H9 (cell line): Measurements from ENCODE around the gene NPB. TPM values are rescaled to one million over a fixed set of nuclear protein-coding genes. Genes with fewer than 3 reads are reported as not detected.

ENCODE experiments used
- DNase-seq: peaks from one replicate; pipeline ENCODE4 v3.0.0-alpha.2; 2017
- H2AFZ ChIP-seq: one replicate; pipeline ENCODE4 v1.6.1; 2013; ENCODE audit warnings: mild to moderate bottlenecking, low read length, control low read depth, moderate library complexity
- H2AK5ac ChIP-seq: 2 replicates; pipeline ENCODE4 v1.6.1; 2013; ENCODE audit warnings: low read length, control low read depth, mixed read lengths; ENCODE audit not compliant: insufficient read length
- H2BK120ac ChIP-seq: one replicate; pipeline ENCODE4 v1.6.1; 2013; ENCODE audit warnings: low read depth, mild to moderate bottlenecking, low read length, control low read depth, inconsistent platforms; ENCODE audit not compliant: poor library complexity, severe bottlenecking
- H2BK12ac ChIP-seq: 2 replicates; pipeline ENCODE4 v1.6.1; 2013; ENCODE audit warnings: low read length, control low read depth, mixed read lengths, low read depth; ENCODE audit not compliant: insufficient read length
- H2BK15ac ChIP-seq: 2 replicates; pipeline ENCODE4 v1.6.1; 2013; ENCODE audit warnings: low read depth, low read length, control low read depth
- H2BK20ac ChIP-seq: one replicate; pipeline ENCODE4 v1.6.1; 2013; ENCODE audit warnings: low read depth, mild to moderate bottlenecking, low read length, control low read depth, inconsistent platforms; ENCODE audit not compliant: poor library complexity, severe bottlenecking
- H2BK5ac ChIP-seq: 2 replicates; pipeline ENCODE4 v1.6.1; 2013; ENCODE audit warnings: low read length, control low read depth, mixed read lengths; ENCODE audit not compliant: insufficient read length
- H3K14ac ChIP-seq: 2 replicates; pipeline ENCODE4 v1.6.1; 2013; ENCODE audit warnings: low read length, control low read depth; ENCODE audit not compliant: insufficient read depth
- H3K18ac ChIP-seq: 2 replicates; pipeline ENCODE4 v1.6.1; 2013; ENCODE audit warnings: low read depth, mild to moderate bottlenecking, mixed read lengths, low read length, control low read depth; ENCODE audit not compliant: insufficient read length
- H3K23ac ChIP-seq: 2 replicates; pipeline ENCODE4 v1.6.1; 2013; ENCODE audit warnings: low read length, control low read depth, mixed read lengths, low read depth; ENCODE audit not compliant: insufficient read length
- H3K23me2 ChIP-seq: 2 replicates; pipeline ENCODE4 v1.6.1; 2013; ENCODE audit warnings: low read depth, mild to moderate bottlenecking, mixed read lengths, low read length, control low read depth; ENCODE audit not compliant: insufficient read length, poor library complexity, severe bottlenecking
- H3K27ac ChIP-seq: 2 replicates; pipeline ENCODE4 v1.5.1; 2013; ENCODE audit warnings: low read length, control low read depth, mixed read lengths, low read depth; ENCODE audit not compliant: insufficient read length
- H3K27me3 ChIP-seq: 2 replicates; pipeline ENCODE4 v1.6.1; 2013; ENCODE audit warnings: low read length, control low read depth, inconsistent platforms; ENCODE audit not compliant: insufficient read depth
- H3K4ac ChIP-seq: 2 replicates; pipeline ENCODE4 v1.6.1; 2013; ENCODE audit warnings: low read depth, mild to moderate bottlenecking, control low read depth, inconsistent platforms, low read length, moderate library complexity
- H3K4me1 ChIP-seq: 2 replicates; pipeline ENCODE4 v1.6.1; 2013; ENCODE audit warnings: low read length, control low read depth, inconsistent platforms; ENCODE audit not compliant: insufficient read depth
- H3K4me2 ChIP-seq: 2 replicates; pipeline ENCODE4 v1.6.1; 2013; ENCODE audit warnings: low read length, control low read depth, mixed read lengths; ENCODE audit not compliant: insufficient read length, insufficient read depth
- H3K56ac ChIP-seq: 2 replicates; pipeline ENCODE4 v1.6.1; 2013; ENCODE audit warnings: low read depth, mild to moderate bottlenecking, mixed read lengths, low read length, control low read depth; ENCODE audit not compliant: insufficient read length
- H3K79me1 ChIP-seq: 2 replicates; pipeline ENCODE4 v1.6.1; 2013; ENCODE audit warnings: low read depth, mild to moderate bottlenecking, moderate library complexity, low read length, control low read depth, inconsistent platforms; ENCODE audit not compliant: insufficient read depth, poor library complexity, severe bottlenecking
- H3K79me2 ChIP-seq: 2 replicates; pipeline ENCODE4 v1.6.1; 2013; ENCODE audit warnings: low read length, control low read depth, inconsistent platforms; ENCODE audit not compliant: insufficient read depth
- H3K9ac ChIP-seq: 2 replicates; pipeline ENCODE4 v1.6.1; 2013; ENCODE audit warnings: low read length, control low read depth, mixed read lengths; ENCODE audit not compliant: insufficient read length; ENCODE audit errors: extremely low read depth
- H3K9me3 ChIP-seq: one replicate; pipeline ENCODE4 v1.6.1; 2013; ENCODE audit warnings: low read depth, low read length, inconsistent platforms; ENCODE audit not compliant: control insufficient read depth
- H3T11ph ChIP-seq: one replicate; pipeline ENCODE4 v1.6.1; 2013; ENCODE audit warnings: mild to moderate bottlenecking, low read length, control low read depth, inconsistent platforms
- H4K20me1 ChIP-seq: one replicate; pipeline ENCODE4 v1.6.1; 2013; ENCODE audit not compliant: control insufficient read depth, insufficient read length, insufficient read depth
- H4K5ac ChIP-seq: 2 replicates; pipeline ENCODE4 v1.6.1; 2013; ENCODE audit warnings: low read depth, mild to moderate bottlenecking, mixed read lengths, low read length, control low read depth; ENCODE audit not compliant: insufficient read length
- H4K8ac ChIP-seq: replicated peaks from 2 replicates; pipeline ENCODE4 v1.6.1; 2013; ENCODE audit warnings: low read length, control low read depth, mixed read lengths, low read depth; ENCODE audit not compliant: insufficient read length
- H4K91ac ChIP-seq: 2 replicates; pipeline ENCODE4 v1.6.1; 2013; ENCODE audit warnings: low read depth, mild to moderate bottlenecking, moderate library complexity, mixed read lengths, low read length, control low read depth; ENCODE audit not compliant: insufficient read length
- H3K27ac Mint-ChIP-seq, 3 experiments: 2 replicates in 2 of 3; 3 replicates in 1 of 3; pipeline ENCODE4 v1.8.0; 2020 to 2021; ENCODE audit warnings: mixed read lengths in 3 of 3, mild to moderate bottlenecking in 1 of 3, moderate library complexity in 1 of 3
- H3K27me3 Mint-ChIP-seq: 2 replicates; pipeline ENCODE4 v1.8.0; 2021; ENCODE audit warnings: low read depth, mild to moderate bottlenecking, moderate library complexity, mixed read lengths
- H3K36me3 Mint-ChIP-seq, 3 experiments: 2 replicates in 2 of 3; 3 replicates in 1 of 3; pipeline ENCODE4 v1.8.0; 2020 to 2021; ENCODE audit warnings: low read depth in 3 of 3, mixed read lengths in 3 of 3; ENCODE audit not compliant: insufficient read depth in 1 of 3
- H3K4me1 Mint-ChIP-seq, 2 experiments: 2 replicates each; pipeline ENCODE4 v1.8.0; 2020; ENCODE audit warnings: mixed read lengths in 2 of 2
- H3K4me3 Mint-ChIP-seq, 2 experiments: 2 replicates in 1 of 2; 3 replicates in 1 of 2; pipeline ENCODE4 v1.8.0; 2020 to 2021; ENCODE audit warnings: mild to moderate bottlenecking in 2 of 2, mixed read lengths in 2 of 2, moderate library complexity in 1 of 2
- H3K9me3 Mint-ChIP-seq, 2 experiments: 2 replicates in 1 of 2; 3 replicates in 1 of 2; pipeline ENCODE4 v1.8.0; 2020; ENCODE audit warnings: mild to moderate bottlenecking in 2 of 2, mixed read lengths in 2 of 2, moderate library complexity in 1 of 2
- CTCF ChIP-seq: fragments of 200-600 bp; sonication (generic); conservative IDR thresholded peaks from 3 replicates; pipeline ENCODE4 v1.8.0; 2021; ENCODE audit warnings: antibody characterized with exemption, mild to moderate bottlenecking
- WGBS: extraction: QIAGEN DNeasy Blood & Tissue Kit; methylation state at CpG from one replicate; pipeline ENCODE4 v1.1.7; 2013; ENCODE audit warnings: missing lambda C conversion rate, low lambda C conversion rate, mixed read lengths; ENCODE audit not compliant: insufficient read length; ENCODE audit errors: extremely low coverage; 5-methylcytosine and 5-hydroxymethylcytosine counted together
- total RNA-seq: library from RNA; stranded (reverse); gene quantifications from 2 replicates; pipeline ENCODE4 v1.2.1, GENCODE V29; 2021

NPB gene
- total RNA-seq, 1 experiment from 2014 or later: 2.1 TPM

GRCh38 chr17:81905993-81906392 lies 4.0 kb downstream of the NPB start:
- no peak overlapping the region for H2AFZ ChIP-seq
- H3K4me1 Mint-ChIP-seq: peaks cover 0 to 5% of the 10 kb centered on the region in 2 experiments; a peak in 3 of 4 replicates
- no peak overlapping the region for H3K27ac ChIP-seq
- H2BK12ac ChIP-seq: no peak overlapping the region
- peaks cover 7% of the 10 kb centered on the region for H3K27me3 Mint-ChIP-seq
- no peak overlapping the region for H4K91ac ChIP-seq
- TF ChIP-seq CTCF: no peak
- no peak overlapping the region for H3K23ac ChIP-seq
- H3K27me3 ChIP-seq: no peaks in the 10 kb centered on the region; the same call in 1 of the 2 replicates
- H3T11ph ChIP-seq: no peak overlapping the region
- no peaks in the 10 kb centered on the region for H3K79me2 ChIP-seq
- no peak overlapping the region for H2BK5ac ChIP-seq
- no peak overlapping the region for H3K4me3 Mint-ChIP-seq
- no peak overlapping the region for H2BK15ac ChIP-seq
- no peaks in the 10 kb centered on the region for H4K20me1 ChIP-seq
- no peak overlapping the region for H3K9ac ChIP-seq
- peaks cover 17% of the 10 kb centered on the region for H3K23me2 ChIP-seq
- H2AK5ac ChIP-seq: no peak overlapping the region
- H3K4ac ChIP-seq: no peak overlapping the region
- H2BK120ac ChIP-seq: no peak overlapping the region
- H2BK20ac ChIP-seq: no peak overlapping the region
- no peak overlapping the region for H3K4me2 ChIP-seq
- no peaks in the 10 kb centered on the region for H3K9me3 ChIP-seq
- H3K79me1 ChIP-seq: no peaks in the 10 kb centered on the region
- H3K27ac Mint-ChIP-seq: no peak overlapping the region
- DNase-seq: no peak
- H4K5ac ChIP-seq: no peak overlapping the region
- H3K56ac ChIP-seq: no peak overlapping the region
- no peaks in the 10 kb centered on the region for H3K9me3 Mint-ChIP-seq
- no peaks in the 10 kb centered on the region for H3K4me1 ChIP-seq
- no peak overlapping the region for H3K18ac ChIP-seq
- peaks cover 0 to 12% (median 4%) of the 10 kb centered on the region in 3 experiments; a peak in 4 of 7 replicates for H3K36me3 Mint-ChIP-seq
- no peak overlapping the region for H3K14ac ChIP-seq
- no CpG with 5 or more reads among the region's 10 CpGs for WGBS
- no peak overlapping the region for H4K8ac ChIP-seq
